ENCODE data around the gene HIVEP1.

DNA sequence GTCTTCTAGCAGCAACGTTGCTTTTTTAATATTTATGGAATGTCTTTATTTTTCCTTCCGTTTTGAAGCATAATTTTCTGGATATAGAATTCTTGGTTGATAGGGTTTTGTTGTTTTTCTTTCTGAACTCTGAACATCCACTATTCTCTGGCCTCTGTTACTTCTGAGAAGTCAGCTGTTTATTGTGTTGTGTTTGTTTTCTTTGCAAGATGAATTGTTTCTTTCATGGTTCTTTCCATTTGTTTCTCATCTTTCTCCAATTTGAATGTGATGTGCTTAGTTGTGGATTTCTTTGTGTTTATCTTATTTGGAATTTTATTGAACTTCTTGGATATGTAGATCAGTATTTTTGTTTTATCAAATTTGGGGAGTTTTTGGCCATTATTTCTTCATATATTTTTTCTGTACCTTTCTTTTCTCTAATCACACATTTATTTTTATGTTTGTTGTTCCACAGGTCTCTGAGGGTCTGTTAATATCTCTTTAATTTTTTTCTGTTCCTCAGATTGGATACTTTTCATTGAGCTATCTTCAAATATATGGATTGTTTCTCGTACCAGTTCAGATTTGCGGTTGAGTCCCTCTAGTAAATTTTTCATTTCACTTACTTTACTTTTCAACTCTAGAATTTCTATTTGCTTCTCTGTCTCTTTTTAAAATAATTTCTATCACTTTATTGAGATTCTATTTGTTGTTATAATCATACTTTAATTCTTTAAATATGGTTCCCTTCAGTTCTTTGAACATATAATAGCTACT lies 18.0 kb downstream of the HIVEP1 start:
- TF ChIP-seq, protein P1, sequence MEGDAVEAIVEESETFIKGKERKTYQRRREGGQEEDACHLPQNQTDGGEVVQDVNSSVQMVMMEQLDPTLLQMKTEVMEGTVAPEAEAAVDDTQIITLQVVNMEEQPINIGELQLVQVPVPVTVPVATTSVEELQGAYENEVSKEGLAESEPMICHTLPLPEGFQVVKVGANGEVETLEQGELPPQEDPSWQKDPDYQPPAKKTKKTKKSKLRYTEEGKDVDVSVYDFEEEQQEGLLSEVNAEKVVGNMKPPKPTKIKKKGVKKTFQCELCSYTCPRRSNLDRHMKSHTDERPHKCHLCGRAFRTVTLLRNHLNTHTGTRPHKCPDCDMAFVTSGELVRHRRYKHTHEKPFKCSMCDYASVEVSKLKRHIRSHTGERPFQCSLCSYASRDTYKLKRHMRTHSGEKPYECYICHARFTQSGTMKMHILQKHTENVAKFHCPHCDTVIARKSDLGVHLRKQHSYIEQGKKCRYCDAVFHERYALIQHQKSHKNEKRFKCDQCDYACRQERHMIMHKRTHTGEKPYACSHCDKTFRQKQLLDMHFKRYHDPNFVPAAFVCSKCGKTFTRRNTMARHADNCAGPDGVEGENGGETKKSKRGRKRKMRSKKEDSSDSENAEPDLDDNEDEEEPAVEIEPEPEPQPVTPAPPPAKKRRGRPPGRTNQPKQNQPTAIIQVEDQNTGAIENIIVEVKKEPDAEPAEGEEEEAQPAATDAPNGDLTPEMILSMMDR (IDR thresholded peaks at IDR 0.05) = no peak
- no peak for TF ChIP-seq POLR2A (IDR thresholded peaks at IDR 0.05)
